Glomerular visceral epithelial cell (primary cell): ENCODE results near the gene HUS1B.
"Not testable (repeated sequence)": the region's sequence is repeated elsewhere in the genome, so short reads cannot be mapped to it uniquely, and the experiment has no call there.

Experiments
- DNase-seq: peaks from one replicate; pipeline ENCODE4 v3.0.0-alpha.2; 2016; ENCODE audit errors: extremely low spot score

Gene HUS1B

DNA sequence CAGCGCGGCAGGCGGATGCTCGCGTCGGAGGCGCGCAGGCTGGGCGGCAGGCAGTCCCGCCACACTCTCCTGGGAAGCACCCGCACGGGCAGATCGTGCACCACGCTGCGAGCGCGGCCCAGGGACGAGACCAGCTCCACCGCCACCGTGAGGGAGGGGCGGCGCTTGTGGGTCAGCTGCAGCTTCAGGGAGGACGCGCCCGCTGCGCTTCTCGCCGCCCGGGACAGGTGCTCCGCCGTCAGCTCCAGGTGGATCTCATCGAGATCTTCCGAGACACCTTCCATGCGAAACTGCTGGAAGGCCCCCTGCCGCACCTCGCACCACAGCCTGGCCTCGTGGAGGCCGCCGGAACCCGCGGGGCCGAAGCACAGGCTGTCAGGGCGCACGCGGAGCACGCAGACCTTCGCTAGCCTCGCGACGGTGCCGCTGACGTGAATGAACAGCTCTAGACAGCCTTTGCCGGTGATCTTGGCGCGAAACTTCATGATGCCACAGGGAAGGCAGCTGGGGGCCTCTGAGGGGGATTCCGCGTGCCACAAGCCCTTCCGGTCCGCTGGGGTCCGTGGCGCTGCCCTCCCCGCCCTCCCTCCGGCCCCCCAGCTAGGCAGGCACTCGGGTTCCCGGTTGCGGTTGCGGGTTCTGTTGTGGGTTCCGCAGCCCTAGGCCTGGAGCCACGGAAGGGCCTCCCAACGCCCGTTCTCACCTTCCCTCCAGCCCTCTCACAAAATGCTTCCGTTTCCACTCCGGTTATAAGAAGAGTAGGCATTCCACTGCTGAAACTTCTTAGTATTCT, at the start of gene HUS1B:
Gene HUS1B (minus strand): TSS at position 641 of the 793 bp plus-strand sequence. CDS start 156 bp downstream, at position 485.
- no peak for DNase-seq

DNA sequence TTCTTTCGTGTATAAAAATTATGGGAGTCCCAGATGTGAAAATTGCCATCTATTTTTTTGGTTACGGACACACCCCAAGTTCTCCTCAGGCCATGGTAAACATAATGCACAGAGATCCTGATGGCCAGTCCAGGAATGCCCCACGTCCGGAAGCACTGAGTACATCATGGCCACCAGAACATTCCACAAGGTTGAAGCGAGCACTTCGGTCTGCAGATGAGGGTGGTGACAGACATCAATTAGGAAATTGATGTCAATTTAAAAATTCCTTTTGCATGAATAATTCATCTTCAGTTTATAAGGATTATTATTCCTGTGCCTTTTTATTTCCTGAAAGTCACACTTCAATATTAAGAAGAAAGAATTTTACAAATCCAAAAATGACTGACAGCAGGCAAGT, 49.2 kb upstream of the HUS1B start:
- no peak for DNase-seq

DNA sequence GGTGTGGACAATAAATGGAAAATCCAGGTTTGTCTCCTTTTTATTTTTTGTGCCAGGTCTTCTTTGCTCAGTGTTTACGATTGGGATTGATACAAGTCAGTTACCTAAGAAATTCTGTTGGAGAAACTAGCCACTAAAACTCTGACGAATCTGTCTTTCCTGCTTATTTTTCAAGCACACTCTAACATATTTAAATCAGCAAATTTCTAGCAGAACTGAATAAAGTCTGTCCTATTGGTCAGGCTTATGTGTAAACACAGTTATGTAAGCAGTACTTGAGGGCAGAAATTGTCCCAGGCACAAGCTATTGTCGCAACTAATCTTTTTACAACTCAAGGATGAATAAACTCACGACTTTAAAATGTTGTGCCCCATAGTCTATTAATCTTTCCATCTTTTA, 48.1 kb upstream of the HUS1B start:
- DNase-seq: no peak

DNA sequence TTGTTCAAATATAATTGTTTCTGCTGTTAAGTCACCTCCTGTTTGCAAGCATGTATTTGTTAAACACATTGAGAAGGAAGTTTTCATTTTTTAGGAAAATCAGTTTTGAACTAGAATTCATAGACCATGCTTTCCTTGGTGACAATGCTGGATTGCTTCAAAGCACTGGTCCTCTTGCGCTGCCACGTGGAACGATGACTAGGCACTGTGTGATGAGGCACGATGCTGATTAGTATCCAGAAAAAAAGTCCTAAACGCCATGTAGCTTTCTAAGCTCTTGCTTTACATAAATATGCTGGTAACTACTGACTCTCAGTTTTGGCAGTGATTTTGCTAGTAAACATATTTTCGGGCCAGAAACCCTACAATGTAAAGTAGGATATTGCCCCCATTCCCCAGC, 47.1 kb upstream of the HUS1B start:
- DNase-seq: no peak

DNA sequence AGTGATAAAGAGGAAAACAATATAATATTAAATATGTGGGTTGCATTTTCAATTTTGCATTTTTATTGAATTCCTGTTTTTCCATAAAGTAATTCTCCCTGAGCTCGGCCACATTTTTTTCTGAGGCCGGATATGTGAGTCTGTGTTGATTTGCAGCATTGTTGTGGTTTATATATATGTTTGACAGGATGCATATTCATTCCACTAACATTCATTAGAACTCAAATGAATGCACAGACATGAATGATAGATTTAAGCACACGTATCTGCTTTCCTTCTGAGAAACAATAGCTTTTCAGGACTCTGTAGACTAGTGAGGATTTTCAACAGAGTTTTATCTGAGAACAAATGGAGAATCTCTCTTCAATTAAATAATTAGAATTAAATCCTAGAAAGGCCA, 46.7 kb upstream of the HUS1B start:
- no peak for DNase-seq

DNA sequence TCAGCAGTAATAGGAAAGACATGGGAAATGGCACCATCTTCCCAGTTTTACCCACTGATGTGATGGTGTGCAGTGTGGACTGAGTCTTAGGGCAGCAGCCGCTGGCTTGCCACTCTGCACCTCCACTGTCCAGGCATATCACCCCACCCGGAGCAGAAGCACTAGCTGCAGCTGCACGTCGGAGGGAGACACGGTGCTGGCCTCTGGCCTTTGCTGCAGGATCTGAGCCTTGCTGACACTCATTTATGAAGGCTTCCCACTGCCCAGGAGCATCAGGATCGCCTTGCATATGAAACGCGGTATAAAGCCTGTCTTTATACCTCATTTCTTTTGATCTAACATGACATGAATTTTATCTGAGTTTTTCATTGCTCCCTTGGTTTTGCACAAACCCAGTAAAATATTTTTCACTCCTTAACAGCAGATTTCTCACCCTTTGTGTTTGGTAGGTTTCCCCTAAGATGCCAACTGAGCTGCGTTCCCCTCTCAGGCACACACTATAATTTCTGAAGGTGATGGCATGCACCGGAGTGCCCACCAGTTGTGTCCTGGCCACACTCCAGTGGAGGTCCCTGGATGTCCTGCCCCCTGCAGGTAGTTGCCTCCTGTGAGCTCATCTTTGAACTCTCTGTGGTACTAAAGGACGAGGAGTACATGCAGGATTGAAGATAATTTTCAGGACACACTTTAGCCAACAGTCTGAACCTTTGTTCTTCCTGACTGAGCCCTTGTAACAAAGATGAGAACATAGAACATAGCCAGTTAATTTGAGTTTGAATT, 45.0 kb upstream of the HUS1B start:
- DNase-seq: no peak

DNA sequence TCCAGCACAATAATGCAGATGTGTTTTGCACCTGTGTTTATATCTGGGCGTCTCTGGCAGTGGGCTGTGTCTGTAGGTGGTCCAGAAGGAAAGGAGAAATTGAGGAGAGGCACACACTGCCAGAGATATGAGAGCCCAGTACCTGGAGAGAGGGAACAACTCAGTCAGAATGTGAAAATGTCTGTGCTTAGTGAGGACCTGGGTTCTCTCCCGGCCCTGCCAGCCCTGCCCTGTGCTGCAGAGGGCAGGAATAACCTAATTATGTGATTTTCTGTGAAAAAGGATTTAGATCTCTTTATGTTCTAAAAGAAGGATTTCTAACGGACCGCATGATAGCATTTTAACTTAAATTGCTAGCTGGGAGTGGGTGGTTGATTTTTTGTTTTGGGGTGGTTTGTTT, 44.3 kb upstream of the HUS1B start:
- no peak for DNase-seq

DNA sequence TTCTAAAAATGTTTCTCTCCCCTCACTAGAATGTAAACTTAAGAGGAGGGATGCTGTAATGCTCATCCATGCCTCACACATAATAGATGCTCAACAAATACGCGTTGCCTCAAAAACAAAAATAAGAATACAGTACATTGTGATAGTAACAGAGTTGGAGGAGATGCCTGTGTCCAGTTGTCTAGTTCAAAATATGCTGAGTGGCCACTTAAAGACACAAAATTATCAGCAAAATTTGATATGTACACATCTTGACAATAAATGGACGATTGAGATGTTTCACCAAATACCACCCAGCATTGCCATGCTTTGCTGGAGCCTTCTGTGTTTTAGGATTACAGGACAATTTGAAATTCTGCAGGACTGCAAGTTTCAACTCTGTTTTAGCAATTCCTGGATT, 43.6 kb upstream of the HUS1B start:
- DNase-seq: no peak

DNA sequence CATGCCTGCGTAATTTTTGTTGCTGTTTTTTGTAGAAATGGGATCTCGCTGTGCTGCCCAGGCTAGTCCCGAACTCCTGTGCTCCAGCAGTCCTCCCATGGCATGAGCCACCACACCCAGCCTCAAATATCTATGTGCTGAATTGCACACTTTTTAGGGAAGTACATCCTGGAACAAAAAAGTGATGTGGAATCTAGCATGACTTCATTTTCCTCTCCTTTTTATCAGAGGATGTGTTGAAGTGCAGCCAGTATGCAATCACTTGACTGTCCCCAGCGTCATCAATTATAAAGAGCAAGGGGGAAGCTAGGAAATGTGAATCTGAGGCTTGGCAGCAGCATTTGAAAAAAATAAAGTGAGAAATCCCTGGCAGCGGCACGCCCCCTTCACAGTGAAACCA, 42.4 kb upstream of the HUS1B start:
- DNase-seq: no peak

DNA sequence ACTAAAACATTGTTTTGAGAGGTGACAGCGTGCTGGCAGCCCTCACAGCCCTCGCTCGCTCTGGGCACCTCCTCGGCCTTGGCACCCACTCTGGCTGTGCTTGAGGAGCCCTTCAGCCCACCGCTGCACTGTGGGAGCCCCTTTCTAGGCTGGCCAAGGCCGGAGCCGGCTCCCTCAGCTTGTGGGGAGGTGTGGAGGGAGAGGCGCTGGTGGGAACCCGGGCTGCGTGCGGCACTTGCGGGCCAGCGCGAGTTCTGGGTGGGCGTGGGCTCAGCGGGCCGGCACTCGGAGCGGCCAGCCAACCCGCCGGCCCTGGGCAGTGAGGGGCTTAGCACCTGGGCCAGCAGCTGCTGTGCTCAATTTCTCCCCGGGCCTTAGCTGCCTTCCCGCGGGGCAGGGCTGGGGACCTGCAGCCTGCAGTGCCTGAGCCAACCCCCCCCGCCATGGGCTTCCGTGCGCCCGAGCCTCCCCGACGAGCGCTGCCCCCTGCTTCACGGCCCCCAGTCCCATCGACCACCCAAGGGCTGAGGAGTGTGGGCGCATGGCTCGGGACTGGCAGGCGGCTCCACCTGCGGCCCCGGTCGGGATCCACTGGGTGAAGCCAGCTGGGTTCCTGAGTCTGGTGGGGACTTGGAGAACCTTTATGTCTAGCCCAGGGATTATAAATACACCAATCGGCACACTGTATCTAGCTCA, 37.7 kb upstream of the HUS1B start:
- not testable (repeated sequence) for DNase-seq

DNA sequence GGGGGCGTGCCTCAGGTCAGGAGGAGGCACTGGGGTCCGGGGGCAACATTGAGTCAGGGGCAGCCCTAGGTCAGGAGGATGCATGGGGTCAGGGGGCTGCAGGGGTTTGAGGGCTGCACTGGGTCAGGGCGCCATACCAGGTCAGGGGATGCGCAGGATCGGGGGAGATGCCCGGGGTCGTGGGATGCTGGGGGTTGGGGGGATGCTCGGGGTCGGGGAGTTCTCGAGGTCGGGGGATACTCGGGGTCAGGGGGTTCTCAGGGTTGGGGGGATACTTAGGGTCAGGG, 36.8 kb upstream of the HUS1B start:
- no peak for DNase-seq

DNA sequence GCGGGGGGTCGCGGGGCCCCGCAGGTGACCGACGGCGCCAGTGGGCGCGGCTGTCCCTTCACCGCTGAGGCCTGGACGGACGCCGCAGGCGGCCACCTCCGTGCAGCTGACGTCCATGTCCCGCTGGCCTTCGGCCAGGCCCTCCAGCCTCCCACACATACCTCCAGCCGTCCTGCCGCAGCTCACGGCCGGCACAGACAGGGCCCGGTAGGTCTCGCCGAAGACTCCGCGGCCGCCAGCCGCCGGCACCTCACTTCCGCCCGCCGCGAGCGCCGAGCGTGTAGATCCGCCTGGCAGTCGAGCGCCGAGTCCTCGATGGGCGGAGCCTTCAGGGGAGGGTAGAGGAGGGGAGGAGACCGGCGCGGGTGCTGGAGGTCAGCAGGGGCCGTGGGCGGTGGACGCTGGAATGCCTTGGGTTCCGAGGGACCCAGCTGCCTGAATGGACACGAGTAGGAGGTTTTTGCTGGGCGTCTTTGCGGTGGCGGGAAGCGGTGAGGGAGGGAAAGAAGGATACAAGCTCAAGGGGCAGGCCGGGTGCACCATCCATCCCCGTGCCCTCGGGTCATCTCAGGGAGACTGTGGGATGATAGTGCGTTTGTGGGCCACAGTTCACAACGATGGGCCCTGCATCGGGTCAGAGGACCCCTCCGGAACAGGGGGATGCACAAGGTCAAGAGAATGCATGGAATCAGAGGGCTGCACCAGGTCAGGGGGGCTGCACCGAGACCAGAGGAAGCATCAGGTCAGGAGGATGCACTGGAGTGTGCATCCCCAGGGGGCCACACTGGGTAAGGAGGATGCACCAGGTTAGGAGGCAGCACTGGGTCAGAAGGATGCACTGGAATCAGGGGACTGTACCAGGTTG, 36.2 kb upstream of the HUS1B start, which contains the start of gene EXOC2:
Gene EXOC2 (minus strand): TSS at position 282 of the 865 bp plus-strand sequence. CDS start 55,321 bp downstream, outside the sequence.
- peak; percentile 83 for DNase-seq

DNA sequence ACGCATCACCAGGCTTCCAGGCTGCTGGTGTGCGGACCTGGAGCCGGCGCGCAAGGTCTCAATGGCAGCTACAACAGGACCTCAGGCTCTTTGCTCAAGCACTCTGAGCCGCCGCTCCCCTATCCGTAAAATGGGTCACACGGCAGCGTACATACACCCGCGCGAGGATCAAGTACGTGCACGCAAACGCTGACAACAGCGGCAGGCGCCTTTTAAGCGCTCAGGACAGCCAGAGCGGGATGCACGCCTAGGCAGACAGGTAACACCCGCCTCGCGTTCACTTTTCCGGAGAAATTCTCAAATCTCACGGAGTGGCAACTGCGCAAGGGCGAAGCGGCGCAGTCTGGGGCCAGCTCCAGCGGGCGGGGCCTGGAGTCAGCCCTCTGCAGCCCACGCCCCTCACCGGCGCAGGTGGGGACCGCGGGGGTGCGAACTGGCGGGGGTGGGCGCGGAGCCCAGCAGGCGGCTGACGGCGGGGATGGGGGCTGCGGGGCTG, 35.5 kb upstream of the HUS1B start:
- DNase-seq: peak; percentile 56

DNA sequence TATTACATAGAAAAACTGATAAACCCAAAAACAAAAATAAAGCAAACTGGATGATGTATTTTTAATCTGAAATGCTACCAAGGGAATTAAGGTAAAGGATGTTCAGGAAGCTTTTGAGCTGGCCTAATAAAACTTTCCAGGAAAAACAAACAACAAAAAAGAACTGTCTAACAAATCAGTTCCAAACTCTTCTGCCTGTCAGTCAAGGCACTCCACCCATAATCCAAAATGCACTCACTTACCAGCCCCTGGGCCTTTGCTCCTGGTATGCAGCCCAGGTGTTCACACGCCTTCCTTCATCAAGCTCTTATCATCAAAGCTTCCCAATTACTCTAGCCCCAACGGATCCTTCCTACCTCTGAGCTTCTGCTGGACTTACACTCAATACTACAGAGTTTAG, 32.3 kb upstream of the HUS1B start:
- DNase-seq: no peak

DNA sequence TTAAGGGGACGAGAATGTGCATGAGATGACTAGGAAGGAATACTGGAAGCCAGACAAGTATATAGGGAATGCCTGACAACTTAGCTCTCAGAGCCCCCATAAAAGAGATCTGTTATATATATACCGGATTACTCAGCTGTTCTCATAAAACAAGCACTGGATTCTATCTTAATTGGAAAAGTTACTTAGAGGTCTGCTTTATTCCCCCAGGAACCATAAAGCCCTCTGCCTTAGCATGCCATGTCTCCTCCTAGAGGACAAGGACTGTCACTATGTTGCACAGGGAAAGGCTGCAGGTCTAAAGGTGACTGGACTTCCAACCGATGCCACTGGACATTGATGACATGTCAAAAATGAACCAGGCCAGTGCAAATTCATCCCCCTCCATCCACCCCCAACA, 29.6 kb upstream of the HUS1B start:
- no peak for DNase-seq

DNA sequence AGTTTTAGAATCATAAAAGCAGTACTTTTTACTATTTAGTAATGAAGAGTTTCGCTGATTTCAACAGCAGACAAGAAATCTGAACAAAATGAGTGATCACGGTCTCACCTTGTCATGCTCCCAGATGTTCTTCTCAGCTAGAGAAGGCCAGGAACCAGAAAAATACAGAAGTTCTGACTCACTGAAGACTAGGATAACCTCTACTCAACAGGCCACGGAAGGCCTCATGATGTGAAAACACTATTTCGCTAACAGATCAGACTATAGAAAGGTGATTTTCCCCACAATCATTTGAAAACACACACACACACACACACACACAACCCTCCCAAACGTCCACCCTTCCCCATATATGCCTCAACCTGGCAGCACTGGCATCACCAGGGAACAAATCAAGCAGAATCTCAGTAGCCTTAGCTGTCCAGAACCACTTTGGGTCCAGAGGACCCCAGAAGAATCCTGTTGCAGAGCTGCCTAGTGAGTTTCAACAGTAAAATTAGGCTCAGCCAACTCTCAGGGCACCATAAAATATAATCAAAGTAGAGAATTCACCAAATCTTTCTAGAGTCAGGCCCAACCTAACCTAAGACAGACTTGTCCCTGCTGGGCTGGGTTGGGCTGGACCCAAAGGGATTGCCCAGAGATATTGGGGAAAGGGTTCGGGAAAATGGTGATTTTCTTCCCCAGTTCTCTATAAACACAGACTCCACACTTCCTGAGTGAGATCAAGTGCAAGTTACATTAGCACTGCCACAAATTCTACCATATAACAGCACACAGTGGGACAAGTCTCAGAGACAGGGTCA, 28.1 kb upstream of the HUS1B start:
- peak; percentile 33 for DNase-seq

DNA sequence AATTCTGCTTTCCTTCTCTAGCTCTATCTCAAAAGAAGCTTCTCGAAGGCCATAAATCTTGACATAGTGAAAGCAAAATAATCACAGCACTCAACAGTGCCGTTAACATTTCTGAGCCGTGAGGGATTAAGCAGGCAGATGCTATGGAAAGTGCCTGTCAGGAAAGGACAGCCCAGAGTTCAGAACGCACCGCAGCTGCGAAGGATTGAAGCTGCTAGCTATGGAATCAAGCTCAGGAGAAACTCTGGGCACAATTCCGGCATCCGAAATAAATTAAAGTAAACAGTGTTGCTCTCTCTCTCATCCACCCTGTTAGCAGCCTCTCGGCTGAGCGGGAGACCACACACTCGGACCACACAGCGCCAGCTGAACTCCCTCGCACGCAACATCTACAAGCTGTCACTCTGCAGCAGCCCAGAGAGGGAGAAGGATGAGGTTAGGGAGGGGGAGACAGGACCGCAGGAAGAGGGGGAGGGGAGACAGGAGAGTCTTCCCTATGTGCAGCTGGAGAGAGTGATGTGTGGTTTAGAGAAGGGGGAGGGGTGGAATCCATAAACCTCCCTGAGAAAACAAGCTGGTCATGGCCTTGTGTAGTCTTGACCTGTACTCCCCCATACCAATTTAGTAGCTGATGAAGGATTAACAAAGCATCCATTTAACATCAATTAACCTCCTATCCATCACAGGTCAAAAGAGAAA, 27.0 kb upstream of the HUS1B start:
- DNase-seq: peak; percentile 35

DNA sequence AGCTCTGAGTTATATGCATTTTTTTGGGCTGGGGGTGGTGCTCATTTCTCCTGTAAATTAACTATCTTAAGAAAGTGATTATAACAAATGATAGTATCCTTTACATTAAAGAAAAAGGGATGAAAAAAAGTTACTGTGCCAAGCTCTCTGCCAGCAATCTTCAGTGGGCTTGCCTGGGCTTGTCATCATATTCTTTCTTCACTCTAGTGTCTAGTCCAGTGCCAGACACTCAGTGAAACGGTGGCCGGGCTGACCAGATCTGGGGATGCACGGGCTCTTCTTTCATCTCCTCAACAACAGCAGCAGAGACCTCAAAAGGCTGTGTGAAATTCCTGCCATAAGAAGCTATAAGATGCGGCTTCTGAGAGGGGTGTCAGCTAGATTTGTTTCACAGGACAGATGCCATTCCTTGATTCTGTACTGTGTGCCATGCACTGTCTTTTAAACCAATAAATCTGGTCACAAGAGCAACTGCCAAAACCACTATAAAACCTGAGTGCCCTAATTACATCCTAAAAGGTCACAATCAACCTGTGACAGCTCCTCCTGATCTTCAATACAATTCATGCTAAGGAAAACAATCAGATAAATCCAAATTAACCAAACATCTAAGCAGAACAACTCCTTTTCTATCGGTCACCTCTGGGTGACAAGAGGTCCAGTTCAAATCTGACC, 23.9 kb upstream of the HUS1B start:
- no peak for DNase-seq

DNA sequence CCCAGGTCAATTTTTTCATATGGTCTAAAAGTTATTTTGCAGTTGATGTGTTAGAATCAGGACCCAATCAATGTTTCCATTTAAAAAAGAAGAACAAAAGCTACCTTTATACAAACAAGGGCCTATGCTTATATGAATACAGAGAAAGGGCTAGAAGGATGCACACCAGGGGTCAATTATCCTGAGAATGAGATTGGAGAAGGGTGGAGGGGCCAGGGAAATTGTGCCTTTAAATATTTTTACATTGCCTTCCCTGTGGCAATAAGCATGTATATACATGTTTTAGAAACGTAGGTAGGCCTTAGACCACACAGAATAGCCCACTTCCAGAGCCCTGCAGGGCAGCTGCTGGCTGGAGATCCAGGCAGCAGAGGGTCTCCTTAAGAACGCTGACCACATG, 23.4 kb upstream of the HUS1B start:
- no peak for DNase-seq

DNA sequence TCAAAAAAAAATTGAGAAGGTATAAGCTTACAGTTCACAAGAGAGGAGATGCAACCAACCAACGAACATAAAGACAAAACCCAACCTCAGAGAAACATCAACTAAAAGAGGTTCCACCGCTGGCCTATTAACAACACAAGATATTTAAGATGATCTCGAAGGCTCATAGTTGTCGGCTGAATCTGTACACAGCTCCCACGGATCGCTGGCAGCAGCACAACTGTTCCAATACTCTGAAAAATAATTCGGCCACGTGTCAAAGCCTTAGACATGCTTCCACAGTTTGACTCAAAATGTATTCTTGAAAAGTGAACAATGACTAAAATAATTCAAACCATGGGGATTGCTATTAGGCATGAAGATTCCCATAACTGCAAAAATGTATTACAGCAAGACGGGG, 22.4 kb upstream of the HUS1B start:
- DNase-seq: no peak
